Caco-2 (cell line): ENCODE data around the gene CGNL1. TPM values are rescaled to one million over a fixed set of nuclear protein-coding genes. Genes with fewer than 3 reads are reported as not detected.

Source experiments
- BruUV-seq: library from RNA; stranded (reverse); fragments of 400-500 nt; replicated peaks from 2 replicates; lab custom pipeline; 2021; lab: Mats Ljungman, UMichigan
- CTCF ChIA-PET: fragments of 300-600 bp; sonication (Branson Sonifier 250); formaldehyde crosslinking; loops from one replicate; lab custom pipeline; 2022; ENCODE audit warnings: antibody characterized with exemption; lab: Charles Lee
- POLR2A ChIA-PET: fragments of 300-600 bp; sonication (Branson Sonifier 250); formaldehyde crosslinking; loops from one replicate; lab custom pipeline; 2022; ENCODE audit warnings: antibody characterized with exemption; lab: Charles Lee
- DNase-seq, 2 experiments: peaks; one replicate each; pipeline versions ENCODE4 v3.0.0 to v3.0.0-alpha.2; 2020 to 2022
- H3K27me3 ChIP-seq: replicated peaks from 2 replicates; pipeline ENCODE4 v1.6.0; 2011; ENCODE audit warnings: low read length; ENCODE audit not compliant: control insufficient read depth, insufficient read depth
- H3K36me3 ChIP-seq: 2 replicates; pipeline ENCODE4 v1.5.1; 2011; ENCODE audit warnings: low read length; ENCODE audit not compliant: control insufficient read depth, insufficient read depth
- H3K4me1 ChIP-seq: fragments of 250-450 bp; sonication (Bioruptor Pico); 2 replicates; pipeline ENCODE4 v1.5.1; 2020; ENCODE audit warnings: mild to moderate bottlenecking
- H3K4me3 ChIP-seq: 2 replicates; pipeline ENCODE4 v1.5.1; 2011; ENCODE audit warnings: low read depth, mild to moderate bottlenecking, control low read depth, low read length
- H3K9me3 ChIP-seq: fragments of 250-450 bp; sonication (Bioruptor Pico); 2 replicates; pipeline ENCODE4 v1.5.1; 2020; ENCODE audit warnings: mild to moderate bottlenecking, moderate library complexity
- H3K27ac Mint-ChIP-seq: one replicate; pipeline ENCODE4 v1.8.0; 2022; ENCODE audit warnings: mixed read lengths; ENCODE audit not compliant: unreplicated experiment
- H3K27me3 Mint-ChIP-seq: one replicate; pipeline ENCODE4 v1.8.0; 2022; ENCODE audit warnings: mixed read lengths; ENCODE audit not compliant: insufficient read depth, unreplicated experiment
- H3K36me3 Mint-ChIP-seq: one replicate; pipeline ENCODE4 v1.8.0; 2022; ENCODE audit warnings: mild to moderate bottlenecking, mixed read lengths; ENCODE audit not compliant: insufficient read depth, unreplicated experiment
- H3K4me1 Mint-ChIP-seq: one replicate; pipeline ENCODE4 v1.8.0; 2022; ENCODE audit warnings: low read depth, mixed read lengths; ENCODE audit not compliant: unreplicated experiment
- H3K4me3 Mint-ChIP-seq: one replicate; pipeline ENCODE4 v1.8.0; 2022; ENCODE audit warnings: mild to moderate bottlenecking, moderate library complexity, mixed read lengths; ENCODE audit not compliant: unreplicated experiment
- H3K9me3 Mint-ChIP-seq: one replicate; pipeline ENCODE4 v1.8.0; 2022; ENCODE audit warnings: mixed read lengths; ENCODE audit not compliant: unreplicated experiment
- CTCF ChIP-seq, 2 experiments: fragments of 200-600 bp in 1 of 2; IDR thresholded peaks; 1 replicate in 1 of 2; 2 replicates in 1 of 2; pipeline versions ENCODE4 v1.5.1 to v1.8.0; 2011 to 2022; ENCODE audit warnings: antibody characterized with exemption in 1 of 2, control low read depth in 1 of 2, inconsistent platforms in 1 of 2, low read depth in 1 of 2, low read length in 1 of 2, mild to moderate bottlenecking in 1 of 2, moderate library complexity in 1 of 2; ENCODE audit not compliant: insufficient read depth in 1 of 2, severe bottlenecking in 1 of 2, unreplicated experiment in 1 of 2
- intact Hi-C: fragments of 100-400 bp; cut with micrococcal nuclease; formaldehyde crosslinking; loops from one replicate; pipeline ENCODE4 v1.10.0; 2022; ENCODE audit not compliant: unreplicated experiment
- total RNA-seq: library from RNA; stranded (reverse); gene quantifications from 2 replicates; pipeline ENCODE4 v1.2.3, GENCODE V29; 2022

The CGNL1 gene
- total RNA-seq, 1 experiment from 2014 or later: 8.3 TPM

GRCh38 chr15:57443486-57443885 lies 67.2 kb downstream of the CGNL1 start:
- Histone ChIP-seq H3K36me3 (no peaks in the 10 kb centered on the region), H3K27me3 (no peaks in the 10 kb centered on the region), H3K4me3 (no peak overlapping the region), H3K9me3 (no peaks in the 10 kb centered on the region), H3K4me1 (peaks cover 18% of the 10 kb centered on the region)
- peaks cover 19% of the 10 kb centered on the region for H3K4me1 Mint-ChIP-seq
- H3K27me3 Mint-ChIP-seq: no peaks in the 10 kb centered on the region
- H3K4me3 Mint-ChIP-seq: no peak overlapping the region
- TF ChIP-seq CTCF (IDR thresholded peaks at IDR 0.05; ENCODE audit: insufficient read depth in 1 of 2, low read depth in 1 of 2, low read length in 1 of 2, severe bottlenecking in 1 of 2, unreplicated experiment in 1 of 2): no peak
- no peak for DNase-seq
- H3K36me3 Mint-ChIP-seq: peaks cover 5% of the 10 kb centered on the region
- H3K9me3 Mint-ChIP-seq: peaks cover 2% of the 10 kb centered on the region
- no TSS peak for BruUV-seq
- no peak overlapping the region for H3K27ac Mint-ChIP-seq
- ChIA-PET CTCF (no interaction called here), POLR2A (no interaction called here)
- intact Hi-C loops: no loop called here

GRCh38 chr15:57444877-57445513 lies 68.7 kb downstream of the CGNL1 start:
- H3K4me1 ChIP-seq: peaks cover 18% of the 10 kb centered on the region
- no peaks in the 10 kb centered on the region for H3K27me3 ChIP-seq
- no TSS peak for BruUV-seq
- no peak overlapping the region for H3K4me3 ChIP-seq
- TF ChIP-seq CTCF (IDR thresholded peaks at IDR 0.05; ENCODE audit: insufficient read depth in 1 of 2, low read depth in 1 of 2, low read length in 1 of 2, severe bottlenecking in 1 of 2, unreplicated experiment in 1 of 2): no peak
- Mint-ChIP-seq H3K27me3 (no peaks in the 10 kb centered on the region), H3K27ac (peak overlapping the region; percentile 13), H3K36me3 (peaks cover 5% of the 10 kb centered on the region), H3K9me3 (peaks cover 9% of the 10 kb centered on the region), H3K4me3 (no peak overlapping the region), H3K4me1 (peaks cover 29% of the 10 kb centered on the region)
- DNase-seq: no peak
- intact Hi-C loops: no loop called here
- ChIA-PET POLR2A (no interaction called here), CTCF (no interaction called here)
- no peaks in the 10 kb centered on the region for H3K9me3 ChIP-seq
- H3K36me3 ChIP-seq: no peaks in the 10 kb centered on the region

- Mint-ChIP-seq H3K4me1 (peaks cover 24% of the 10 kb centered on the region), H3K27ac (peak overlapping the region; percentile 13), H3K9me3 (peaks cover 9% of the 10 kb centered on the region), H3K27me3 (no peaks in the 10 kb centered on the region), H3K36me3 (peaks cover 5% of the 10 kb centered on the region), H3K4me3 (no peak overlapping the region)
- BruUV-seq: no TSS peak
- Histone ChIP-seq H3K27me3 (no peaks in the 10 kb centered on the region), H3K36me3 (no peaks in the 10 kb centered on the region), H3K9me3 (no peaks in the 10 kb centered on the region), H3K4me1 (peaks cover 13% of the 10 kb centered on the region), H3K4me3 (no peak overlapping the region)
- TF ChIP-seq CTCF (IDR thresholded peaks at IDR 0.05; ENCODE audit: insufficient read depth in 1 of 2, low read depth in 1 of 2, low read length in 1 of 2, severe bottlenecking in 1 of 2, unreplicated experiment in 1 of 2): no peak
- CTCF ChIA-PET: interaction anchor here (0.6 kb wide), 1 partner anchor 729 kb away, joined by 5 read pairs; no protein-coding TSS in a partner anchor
- intact Hi-C loops: no loop called here
- POLR2A ChIA-PET: no interaction called here
- no peak for DNase-seq
These were observed 69.6 kb downstream of the CGNL1 start for GRCh38 chr15:57445872-57446271.
